H1 (cell line): ENCODE results near the gene MPDZ. TPM values are rescaled to one million over a fixed set of nuclear protein-coding genes. Genes with fewer than 3 reads are reported as not detected.

Experiments used
- CTCF ChIA-PET: fragments of 300-600 bp; sonication (Branson Sonifier 250); formaldehyde crosslinking; loops from one replicate; lab custom pipeline; 2021; ENCODE audit not compliant: partially characterized antibody; lab: Charles Lee
- POLR2A ChIA-PET: fragments of 300-600 bp; sonication (Branson Sonifier 250); formaldehyde crosslinking; loops from one replicate; lab custom pipeline; 2021; ENCODE audit warnings: inconsistent platforms; ENCODE audit not compliant: partially characterized antibody; lab: Charles Lee
- DNase-seq, 2 experiments: peaks; one replicate each; pipeline versions ENCODE4 v3.0.0 to v3.0.0-alpha.2; 2010 to 2022; ENCODE audit warnings: low spot score in 2 of 2, low read depth in 1 of 2, mixed read lengths in 1 of 2
- FAIRE-seq: peaks from 2 replicates; lab custom pipeline; 2011; peaks lifted over from hg19 to GRCh38; lab: Jason Lieb, UNC
- H2AFZ ChIP-seq: 2 replicates; pipeline ENCODE4 v1.8.1; 2012; ENCODE audit warnings: low read length, inconsistent platforms
- H2AK5ac ChIP-seq: 2 replicates; pipeline ENCODE4 v1.6.1; 2013; ENCODE audit warnings: low read depth, low read length
- H2BK120ac ChIP-seq: replicated peaks from 2 replicates; pipeline ENCODE3; 2013; ENCODE audit warnings: low read depth, low read length, inconsistent platforms
- H2BK12ac ChIP-seq: 2 replicates; pipeline ENCODE4 v1.6.1; 2013; ENCODE audit warnings: low read depth, low read length
- H2BK15ac ChIP-seq: 2 replicates; pipeline ENCODE4 v1.6.1; 2013; ENCODE audit warnings: low read length
- H2BK20ac ChIP-seq: 2 replicates; pipeline ENCODE4 v1.6.1; 2013; ENCODE audit warnings: low read length
- H2BK5ac ChIP-seq: 2 replicates; pipeline ENCODE4 v1.6.1; 2013; ENCODE audit warnings: low read depth, low read length
- H3K14ac ChIP-seq: 2 replicates; pipeline ENCODE4 v1.6.1; 2013; ENCODE audit warnings: inconsistent platforms; ENCODE audit not compliant: insufficient read length
- H3K18ac ChIP-seq: 2 replicates; pipeline ENCODE4 v1.6.1; 2013; ENCODE audit warnings: low read length; ENCODE audit errors: extremely low read depth
- H3K23ac ChIP-seq: 2 replicates; pipeline ENCODE4 v1.6.1; 2013; ENCODE audit warnings: inconsistent platforms; ENCODE audit not compliant: insufficient read length
- H3K23me2 ChIP-seq: 2 replicates; pipeline ENCODE4 v1.6.1; 2013; ENCODE audit warnings: low read depth, low read length
- H3K27ac ChIP-seq: 2 replicates; pipeline ENCODE4 v1.6.1; 2011; ENCODE audit warnings: low read depth, low read length, inconsistent platforms
- H3K27me3 ChIP-seq, 4 experiments: replicated peaks in 1 of 4; 1 replicate in 1 of 4; 2 replicates in 3 of 4; pipeline versions ENCODE4 v1.6.1 to v1.8.1; 2011 to 2013; ENCODE audit warnings: low read length in 3 of 4, mild to moderate bottlenecking in 3 of 4, inconsistent platforms in 2 of 4, mixed read lengths in 2 of 4, moderate library complexity in 1 of 4; ENCODE audit not compliant: control insufficient read depth in 3 of 4, insufficient read depth in 3 of 4; ENCODE audit errors: extremely low read depth in 1 of 4
- H3K36me3 ChIP-seq, 4 experiments: 2 replicates each; pipeline versions ENCODE4 v1.6.1 to v1.8.1; 2011 to 2013; ENCODE audit warnings: mild to moderate bottlenecking in 4 of 4, low read length in 3 of 4, moderate library complexity in 2 of 4, control low read depth in 1 of 4, inconsistent platforms in 1 of 4; ENCODE audit not compliant: insufficient read depth in 4 of 4, control insufficient read depth in 2 of 4
- H3K4ac ChIP-seq: replicated peaks from 2 replicates; pipeline ENCODE3; 2013; ENCODE audit warnings: low read length, low read depth, mixed read lengths, inconsistent platforms; ENCODE audit not compliant: insufficient read length
- H3K4me1 ChIP-seq, 4 experiments: replicated peaks in 1 of 4; 1 replicate in 1 of 4; 2 replicates in 3 of 4; pipeline versions ENCODE4 v1.6.1 to v1.8.1; 2011 to 2013; ENCODE audit warnings: low read length in 3 of 4, inconsistent platforms in 2 of 4, mixed read lengths in 1 of 4; ENCODE audit not compliant: insufficient read depth in 4 of 4, control insufficient read depth in 3 of 4
- H3K4me2 ChIP-seq, 2 experiments: 2 replicates each; pipeline versions ENCODE4 v1.6.1 to v1.8.1; 2011 to 2013; ENCODE audit warnings: low read depth in 2 of 2, low read length in 2 of 2, control low read depth in 1 of 2, inconsistent platforms in 1 of 2, mild to moderate bottlenecking in 1 of 2; ENCODE audit not compliant: insufficient read depth in 1 of 2
- H3K4me3 ChIP-seq, 4 experiments: fragments of 200-600, 300-600 bp in 1 of 4; sonication (generic), shearing (Covaris generic), sonication (Bioruptor Twin) in 1 of 4; 2 replicates each; pipeline versions ENCODE4 v1.5.1 to v1.8.1; 2011 to 2016; ENCODE audit warnings: low read length in 4 of 4, low read depth in 3 of 4, control low read depth in 2 of 4, inconsistent platforms in 2 of 4, mild to moderate bottlenecking in 2 of 4, mixed read lengths in 1 of 4, moderate library complexity in 1 of 4; ENCODE audit not compliant: insufficient read depth in 2 of 4; ENCODE audit errors: extremely low read depth in 1 of 4
- H3K56ac ChIP-seq: replicated peaks from 2 replicates; pipeline ENCODE3; 2013; ENCODE audit warnings: low read depth, mild to moderate bottlenecking, mixed read lengths, low read length, inconsistent platforms; ENCODE audit not compliant: insufficient read length
- H3K79me1 ChIP-seq: 2 replicates; pipeline ENCODE4 v1.6.1; 2013; ENCODE audit warnings: low read depth, low read length, control low read depth
- H3K79me2 ChIP-seq, 2 experiments: 2 replicates each; pipeline versions ENCODE4 v1.6.1 to v1.8.1; 2012 to 2013; ENCODE audit warnings: low read length in 2 of 2, mild to moderate bottlenecking in 2 of 2, inconsistent platforms in 1 of 2; ENCODE audit not compliant: insufficient read depth in 2 of 2, control insufficient read depth in 1 of 2
- H3K9ac ChIP-seq, 4 experiments: replicated peaks in 1 of 4; 1 replicate in 1 of 4; 2 replicates in 3 of 4; pipeline versions ENCODE4 v1.6.1 to v1.8.1; 2011 to 2013; ENCODE audit warnings: low read depth in 3 of 4, low read length in 3 of 4, control low read depth in 2 of 4, mild to moderate bottlenecking in 2 of 4, moderate library complexity in 2 of 4, inconsistent platforms in 1 of 4; ENCODE audit errors: extremely low read depth in 1 of 4
- H3K9me3 ChIP-seq, 2 experiments: 2 replicates each; pipeline versions ENCODE4 v1.6.1 to v1.8.1; 2012 to 2013; ENCODE audit warnings: mild to moderate bottlenecking in 2 of 2, moderate library complexity in 2 of 2, control low read depth in 1 of 2, inconsistent platforms in 1 of 2, low read depth in 1 of 2, low read length in 1 of 2, mixed read lengths in 1 of 2; ENCODE audit not compliant: insufficient read depth in 2 of 2
- H4K20me1 ChIP-seq, 2 experiments: replicated peaks in 1 of 2; 2 replicates each; pipeline versions ENCODE3 to v1.8.1; 2011 to 2013; ENCODE audit warnings: inconsistent platforms in 2 of 2, low read length in 2 of 2, mild to moderate bottlenecking in 1 of 2; ENCODE audit not compliant: insufficient read depth in 2 of 2, control insufficient read depth in 1 of 2
- H4K5ac ChIP-seq: 2 replicates; pipeline ENCODE4 v1.6.1; 2013; ENCODE audit warnings: low read length, low read depth, mixed read lengths, inconsistent platforms; ENCODE audit not compliant: insufficient read length
- H4K8ac ChIP-seq: 2 replicates; pipeline ENCODE4 v1.8.0; 2013; ENCODE audit warnings: mild to moderate bottlenecking, moderate library complexity, low read length, inconsistent platforms; ENCODE audit not compliant: insufficient read depth; ENCODE audit errors: extremely low read depth
- H4K91ac ChIP-seq: replicated peaks from 2 replicates; pipeline ENCODE3; 2013; ENCODE audit warnings: low read length, mixed read lengths, inconsistent platforms; ENCODE audit not compliant: insufficient read length
- ASH2L ChIP-seq: fragments of 200-600, 300-600 bp; sonication (generic); IDR thresholded peaks from one replicate; pipeline ENCODE4 v1.7.1; 2017; ENCODE audit warnings: low read length
- CBX8 ChIP-seq: fragments of 300-800, 300-1000 bp; sonication (generic); IDR thresholded peaks from 2 replicates; pipeline ENCODE4 v1.7.1; 2016; ENCODE audit warnings: low read depth, low read length, borderline replicate concordance
- CEBPB ChIP-seq: IDR thresholded peaks from 2 replicates; pipeline ENCODE4 v1.6.1; 2012; ENCODE audit warnings: low read depth, low read length
- CHD2 ChIP-seq: IDR thresholded peaks from 2 replicates; pipeline ENCODE4 v1.6.1; 2012; ENCODE audit warnings: low read length, improper control_type of control experiment
- CTBP2 ChIP-seq: IDR thresholded peaks from 2 replicates; pipeline ENCODE4 v1.7.0; 2011; ENCODE audit warnings: borderline replicate concordance, mild to moderate bottlenecking, moderate library complexity, mixed read lengths, low read length; ENCODE audit not compliant: insufficient read depth, insufficient read length
- GABPA ChIP-seq: IDR thresholded peaks from 2 replicates; pipeline ENCODE4 v1.6.1; 2011; ENCODE audit warnings: mild to moderate bottlenecking, low read length, moderate library complexity, borderline replicate concordance; ENCODE audit not compliant: insufficient read depth
- JUN ChIP-seq: IDR thresholded peaks from 2 replicates; pipeline ENCODE4 v1.6.1; 2011; ENCODE audit warnings: low read depth, mild to moderate bottlenecking, improper control_type of control experiment, low read length
- KDM1A ChIP-seq: fragments of 200-600, 300-600 bp; sonication (generic); IDR thresholded peaks from 2 replicates; pipeline ENCODE4 v1.7.1; 2016; ENCODE audit warnings: mild to moderate bottlenecking, low read length, borderline replicate concordance
- PHF8 ChIP-seq: fragments of 200-600 bp; sonication (generic); conservative IDR thresholded peaks from 2 replicates; pipeline ENCODE4 v1.7.1; 2012; ENCODE audit warnings: low read depth, mild to moderate bottlenecking, inconsistent platforms, low read length, moderate library complexity
- POU5F1 ChIP-seq: IDR thresholded peaks from 2 replicates; pipeline ENCODE4 v1.6.1; 2011; ENCODE audit warnings: low read depth, mild to moderate bottlenecking, low read length, moderate library complexity
- RXRA ChIP-seq: IDR thresholded peaks from 2 replicates; pipeline ENCODE4 v1.6.1; 2011; ENCODE audit warnings: low read depth, mild to moderate bottlenecking, low read length, moderate library complexity; ENCODE audit not compliant: insufficient read depth
- SAP30 ChIP-seq: fragments of 300-600 bp; sonication (generic); IDR thresholded peaks from 2 replicates; pipeline ENCODE4 v1.7.1; 2012; ENCODE audit warnings: low read length, moderate library complexity, mild to moderate bottlenecking, inconsistent platforms; ENCODE audit not compliant: insufficient read depth, insufficient replicate concordance
- SP1 ChIP-seq: IDR thresholded peaks from 2 replicates; pipeline ENCODE4 v1.6.1; 2011; ENCODE audit warnings: low read depth, low read length
- SUZ12 ChIP-seq: fragments of 200-600 bp; sonication (generic); IDR thresholded peaks from 2 replicates; pipeline ENCODE4 v1.6.1; 2012; ENCODE audit warnings: mild to moderate bottlenecking, inconsistent platforms, low read length, moderate library complexity, mixed read lengths
- TBP ChIP-seq: IDR thresholded peaks from 2 replicates; pipeline ENCODE4 v1.6.1; 2011; ENCODE audit warnings: low read depth, low read length, improper control_type of control experiment
- WGBS, 2 experiments: shearing (Covaris generic) in 1 of 2; methylation state at CpG; one replicate each; pipeline versions ENCODE4 v1.1.6 to v1.1.7; 2013 to 2015; ENCODE audit warnings: low lambda C conversion rate in 2 of 2, mixed read lengths in 2 of 2, inconsistent platforms in 1 of 2, low coverage in 1 of 2, missing lambda C conversion rate in 1 of 2; ENCODE audit not compliant: insufficient replicate concordance in 2 of 2, insufficient coverage in 1 of 2, insufficient read length in 1 of 2; ENCODE audit errors: extremely low coverage in 1 of 2, missing lambda C conversion rate in 1 of 2; 5-methylcytosine and 5-hydroxymethylcytosine counted together
- polyA plus RNA-seq, 7 experiments: library from polyadenylated mRNA; depleted of rRNA in 3 of 7; stranded (reverse) in 5 of 7; unstranded in 2 of 7; fragments of >200 nt in 5 of 7; fragments of 200-250 nt in 2 of 7; gene quantifications; 1 replicate in 5 of 7; 2 replicates in 1 of 7; 4 replicates in 1 of 7; pipeline versions ENCODE4 v1.2.1 to v1.2.3, GENCODE V29; 2011 to 2013; ENCODE audit warnings: missing spikeins in 2 of 7, mixed read lengths in 2 of 7
- total RNA-seq: library from RNA; stranded (reverse); fragmentation: NEBNext Ultra II Directional; extraction: Animal tissue kit (Norgen Biotek cat#: 25700); gene quantifications from 2 replicates; pipeline ENCODE4 v1.2.1, GENCODE V29; 2021

MPDZ gene
- total and polyA plus RNA-seq, 2 of the 8 experiments (the other 6 are each of a cell fraction or from before 2014, with no cell fraction given) = 14.6 to 39.4 TPM

GRCh38 chr9:13090628-13091027 lies 188.9 kb downstream of the MPDZ start:
- no peaks in the 10 kb centered on the region for H3K23me2 ChIP-seq

More at GRCh38 chr9:13090628-13091027, 188.9 kb downstream of the MPDZ start:
- H3K79me1 ChIP-seq = no peaks in the 10 kb centered on the region
- H3K27ac ChIP-seq = no peak overlapping the region
- H2BK12ac ChIP-seq = no peak overlapping the region
- no peak for FAIRE-seq
- TF ChIP-seq POU5F1 = no peak
- TF ChIP-seq SP1 = no peak
- TF ChIP-seq CBX8 = no peak
- no peak for TF ChIP-seq CEBPB
- no peak for TF ChIP-seq TBP
- TF ChIP-seq SUZ12 = no peak
- no peak for TF ChIP-seq RXRA
- TF ChIP-seq PHF8 = no peak
- TF ChIP-seq CTBP2 = no peak
- TF ChIP-seq ASH2L = no peak
- TF ChIP-seq SAP30 = no peak
- TF ChIP-seq GABPA = no peak
- no peak for TF ChIP-seq KDM1A
- TF ChIP-seq CHD2 = no peak
- no peak for TF ChIP-seq JUN
- TF ChIP-seq, all 59 proteins: peak for 0
- no peak overlapping the region for H2AK5ac ChIP-seq
- no peak overlapping the region for H4K91ac ChIP-seq
- H3K18ac ChIP-seq = no peak overlapping the region
- H3K9ac ChIP-seq = no peak overlapping the region
- no peak overlapping the region for H2BK15ac ChIP-seq
- H3K9me3 ChIP-seq = no peaks in the 10 kb centered on the region
- H3K56ac ChIP-seq = no peak overlapping the region
- no peak overlapping the region for H3K23ac ChIP-seq
- POLR2A ChIA-PET = no interaction called here
- no peak overlapping the region for H4K8ac ChIP-seq
- 87% methylated on average over 4 of the region's 4 CpGs; no CpG with 5 or more reads in 1 of the 2 experiments for whole genome bisulfite sequencing, 2 experiments
- H3K4me3 ChIP-seq = no peak overlapping the region
- no peak overlapping the region for H2BK5ac ChIP-seq
- no peaks in the 10 kb centered on the region; a peak in 1 of 7 replicates for H3K4me1 ChIP-seq
- no peak for DNase-seq
- no peaks in the 10 kb centered on the region for H4K20me1 ChIP-seq
- H3K4me2 ChIP-seq = no peak overlapping the region
- H2BK120ac ChIP-seq = no peak overlapping the region
- no peaks in the 10 kb centered on the region for H3K27me3 ChIP-seq
- no peak overlapping the region for H3K4ac ChIP-seq
- H3K14ac ChIP-seq = no peak overlapping the region
- no peak overlapping the region for H4K5ac ChIP-seq
- H2BK20ac ChIP-seq = no peak overlapping the region
- CTCF ChIA-PET = interaction anchor here (0.7 to 4.3 kb wide), 12 partner anchors 9 to 318 kb away, joined by 3 to 49 read pairs (median 4); no protein-coding TSS in a partner anchor
- H3K79me2 ChIP-seq = no peaks in the 10 kb centered on the region
- H2AFZ ChIP-seq = no peak overlapping the region
- no peaks in the 10 kb centered on the region for H3K36me3 ChIP-seq
